OCI-LY3 (cell line): ENCODE measurements around the gene HYLS1.

Experiments used
- H2AFZ ChIP-seq: fragments of 200-600, 300-600 bp; shearing (Covaris generic); 2 replicates; pipeline ENCODE4 v1.6.0; 2014; ENCODE audit warnings: antibody characterized with exemption, low read depth, low read length
- H3K27ac ChIP-seq: fragments of 200-600, 300-600 bp; sonication (generic); 2 replicates; pipeline ENCODE4 v1.5.1; 2014; ENCODE audit warnings: mild to moderate bottlenecking, low read length, moderate library complexity, mixed read lengths
- H3K27me3 ChIP-seq: fragments of 200-600, 300-600 bp; sonication (generic); 2 replicates; pipeline ENCODE4 v1.6.1; 2014; ENCODE audit warnings: low read depth, low read length, mixed read lengths
- H3K36me3 ChIP-seq: fragments of 200-600, 300-600 bp; sonication (generic); replicated peaks from 2 replicates; pipeline ENCODE3; 2014; ENCODE audit warnings: low read depth, low read length, mixed read lengths
- H3K4me1 ChIP-seq: fragments of 300-600, 200-600 bp; sonication (generic); 2 replicates; pipeline ENCODE4 v1.6.1; 2014; ENCODE audit warnings: low read length, mixed read lengths
- H3K4me2 ChIP-seq: fragments of 200-600, 300-600 bp; sonication (generic); 2 replicates; pipeline ENCODE4 v1.6.1; 2014; ENCODE audit warnings: low read length, mixed read lengths
- H3K4me3 ChIP-seq: fragments of 300-600, 200-600 bp; sonication (generic); 2 replicates; pipeline ENCODE4 v1.5.1; 2014; ENCODE audit warnings: antibody characterized with exemption, mild to moderate bottlenecking, low read length, moderate library complexity
- H3K79me2 ChIP-seq: fragments of 300-600, 200-600 bp; shearing (Covaris generic); 2 replicates; pipeline ENCODE4 v1.6.1; 2014; ENCODE audit warnings: mild to moderate bottlenecking, low read length, mixed read lengths
- H3K9ac ChIP-seq: fragments of 300-600, 200-600 bp; shearing (Covaris generic); 2 replicates; pipeline ENCODE4 v1.6.0; 2014; ENCODE audit warnings: mild to moderate bottlenecking, low read length, moderate library complexity
- H3K9me3 ChIP-seq: fragments of 200-600, 300-600 bp; shearing (Covaris generic); 2 replicates; pipeline ENCODE4 v1.6.1; 2014; ENCODE audit warnings: low read length, mixed read lengths; ENCODE audit not compliant: insufficient read depth
- H4K20me1 ChIP-seq: fragments of 200-600, 300-600 bp; sonication (generic); 2 replicates; pipeline ENCODE4 v1.6.1; 2016; ENCODE audit warnings: low read length, mixed read lengths; ENCODE audit not compliant: insufficient read depth
- CTCF ChIP-seq: fragments of 200-600, 300-600 bp; sonication (generic); IDR thresholded peaks from 2 replicates; pipeline ENCODE4 v1.5.1; 2014; ENCODE audit warnings: antibody characterized with exemption, low read length, low read depth
- EZH2phosphoT487 ChIP-seq: fragments of 200-600 bp; shearing (Covaris generic); IDR thresholded peaks from 2 replicates; pipeline ENCODE4 v1.6.1; 2018; ENCODE audit warnings: antibody characterized with exemption, mixed run types, low read depth

The HYLS1 gene

DNA sequence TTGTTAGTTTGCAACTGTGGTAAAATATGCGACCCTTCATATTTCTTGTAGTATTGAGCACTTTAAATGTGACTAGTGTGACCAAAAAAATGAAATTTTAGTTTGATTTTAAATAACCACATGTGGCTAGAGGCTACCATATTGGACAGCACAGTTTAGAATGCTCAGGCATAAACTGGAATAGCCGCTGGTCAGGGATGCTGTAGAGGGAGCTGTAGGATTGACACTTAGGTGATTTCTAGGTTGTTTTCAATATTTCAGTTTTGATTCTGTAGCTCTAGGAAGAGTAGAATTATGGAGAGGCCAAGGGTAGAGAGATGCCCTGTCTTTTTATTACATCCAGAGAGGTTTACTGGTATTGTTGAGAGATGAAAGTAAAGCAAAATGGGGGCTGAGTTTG, 47.6 kb downstream of the HYLS1 start:
- H3K36me3 ChIP-seq = no peaks in the 10 kb centered on the region
- H3K27ac ChIP-seq = no peak overlapping the region
- H3K4me3 ChIP-seq = no peak overlapping the region
- TF ChIP-seq EZH2phosphoT487 (no peak), CTCF (peak; percentile 19; the same call in 1 of the 2 replicates)
- H3K79me2 ChIP-seq = no peaks in the 10 kb centered on the region
- no peak overlapping the region for H3K4me2 ChIP-seq
- peaks cover 10% of the 10 kb centered on the region for H3K27me3 ChIP-seq
- H2AFZ ChIP-seq = no peak overlapping the region
- no peaks in the 10 kb centered on the region for H4K20me1 ChIP-seq
- H3K9ac ChIP-seq = no peak overlapping the region
- H3K9me3 ChIP-seq = no peaks in the 10 kb centered on the region
- H3K4me1 ChIP-seq = peaks cover 3% of the 10 kb centered on the region

DNA sequence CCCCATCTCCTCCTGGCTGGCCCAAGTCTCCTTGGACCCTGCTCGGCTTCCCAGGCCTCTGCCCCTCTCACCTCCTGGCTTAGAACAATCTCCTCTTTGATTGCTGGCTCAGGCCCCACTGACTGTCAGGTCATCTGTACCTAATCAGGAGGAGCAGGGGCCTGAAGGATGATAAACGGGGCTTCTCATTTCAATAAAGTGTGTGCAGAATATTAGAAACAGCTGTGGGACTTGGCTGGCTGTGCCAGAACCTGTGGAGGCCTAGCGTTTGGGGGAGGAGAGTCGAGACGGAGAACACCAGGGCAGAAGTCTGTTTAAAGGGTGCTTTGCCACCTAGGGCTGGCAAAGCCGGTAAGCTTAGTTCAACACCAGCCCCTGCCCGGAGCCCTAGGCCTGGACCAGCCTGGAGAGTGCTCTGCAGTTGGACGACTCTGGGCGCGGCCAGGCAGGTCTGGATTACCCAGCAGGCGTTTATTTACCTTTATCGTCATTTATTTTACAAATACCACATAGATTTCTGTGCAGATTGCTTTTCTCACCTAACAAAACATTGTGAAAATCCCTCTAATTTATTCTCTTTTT, 48.2 kb downstream of the HYLS1 start:
- Histone ChIP-seq H3K9ac (no peak overlapping the region), H3K36me3 (no peaks in the 10 kb centered on the region), H3K27ac (no peak overlapping the region), H2AFZ (no peak overlapping the region), H3K4me2 (no peak overlapping the region), H4K20me1 (no peaks in the 10 kb centered on the region), H3K4me1 (peaks cover 3% of the 10 kb centered on the region), H3K9me3 (no peaks in the 10 kb centered on the region), H3K4me3 (no peak overlapping the region), H3K27me3 (peaks cover 10% of the 10 kb centered on the region), H3K79me2 (no peaks in the 10 kb centered on the region)
- TF ChIP-seq EZH2phosphoT487 = no peak
- no peak for TF ChIP-seq CTCF

GRCh38 chr11:125938418-125938817, 51.0 kb downstream of the HYLS1 start:
- Histone ChIP-seq H3K4me3 (no peak overlapping the region), H2AFZ (peak overlapping the region; percentile 82), H3K36me3 (no peaks in the 10 kb centered on the region), H3K9ac (no peak overlapping the region), H3K79me2 (no peaks in the 10 kb centered on the region), H3K27ac (no peak overlapping the region), H3K4me2 (no peak overlapping the region), H3K27me3 (0 out of 2 replicates have a peak, but pooled peaks cover 1% of the 10 kb centered on the region), H3K4me1 (no peaks in the 10 kb centered on the region), H3K9me3 (no peaks in the 10 kb centered on the region), H4K20me1 (no peaks in the 10 kb centered on the region)
- TF ChIP-seq CTCF = no peak
- no peak for TF ChIP-seq EZH2phosphoT487

GRCh38 chr11:125939081-125939521, 51.6 kb downstream of the HYLS1 start:
- Histone ChIP-seq H3K79me2 (no peaks in the 10 kb centered on the region), H3K4me3 (no peak overlapping the region), H4K20me1 (no peaks in the 10 kb centered on the region), H3K4me2 (no peak overlapping the region), H3K36me3 (no peaks in the 10 kb centered on the region), H3K27me3 (no peaks in the 10 kb centered on the region), H3K9ac (no peak overlapping the region), H3K9me3 (no peaks in the 10 kb centered on the region), H3K4me1 (no peaks in the 10 kb centered on the region), H2AFZ (no peak overlapping the region), H3K27ac (no peak overlapping the region)
- TF ChIP-seq EZH2phosphoT487 (no peak), CTCF (no peak)
